Epithelial cell of esophagus (primary cell): Measurements from ENCODE around the gene NDST1.

Experiments
- DNase-seq: peaks from one replicate; pipeline ENCODE4 v3.0.0; 2010; ENCODE audit warnings: low read depth
- H3K4me3 ChIP-seq: 2 replicates; pipeline ENCODE4 v1.5.1; 2011; ENCODE audit warnings: mild to moderate bottlenecking, low read length, control low read depth
- TF ChIP-seq, protein P1 (sequence below): IDR thresholded peaks from 2 replicates; pipeline ENCODE4 v1.5.1; 2011; ENCODE audit warnings: low read depth, mild to moderate bottlenecking, low read length, control low read depth, inconsistent platforms; ENCODE audit not compliant: insufficient read depth; ENCODE audit errors: missing control alignments

Gene NDST1

DNA sequence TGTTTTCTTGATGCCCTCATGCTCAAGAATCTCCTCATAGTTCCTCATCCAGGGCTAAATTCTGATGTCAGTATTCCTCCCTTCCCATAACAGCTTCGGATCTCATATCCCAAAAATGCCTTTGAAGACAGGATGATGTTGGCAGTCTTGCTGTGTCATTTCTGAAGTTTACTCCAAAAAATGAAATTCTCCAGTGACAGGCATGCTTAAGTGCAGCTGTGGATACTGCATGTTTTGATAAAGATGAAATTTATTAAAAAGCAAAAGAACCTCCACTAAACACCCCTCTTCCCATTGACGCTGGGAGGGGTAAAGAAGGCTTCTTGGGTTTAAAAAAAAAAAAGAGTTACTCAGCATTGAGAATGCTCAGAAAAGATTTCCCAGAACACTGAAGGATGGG lies 43.1 kb downstream of the NDST1 start:
- TF ChIP-seq, protein P1, sequence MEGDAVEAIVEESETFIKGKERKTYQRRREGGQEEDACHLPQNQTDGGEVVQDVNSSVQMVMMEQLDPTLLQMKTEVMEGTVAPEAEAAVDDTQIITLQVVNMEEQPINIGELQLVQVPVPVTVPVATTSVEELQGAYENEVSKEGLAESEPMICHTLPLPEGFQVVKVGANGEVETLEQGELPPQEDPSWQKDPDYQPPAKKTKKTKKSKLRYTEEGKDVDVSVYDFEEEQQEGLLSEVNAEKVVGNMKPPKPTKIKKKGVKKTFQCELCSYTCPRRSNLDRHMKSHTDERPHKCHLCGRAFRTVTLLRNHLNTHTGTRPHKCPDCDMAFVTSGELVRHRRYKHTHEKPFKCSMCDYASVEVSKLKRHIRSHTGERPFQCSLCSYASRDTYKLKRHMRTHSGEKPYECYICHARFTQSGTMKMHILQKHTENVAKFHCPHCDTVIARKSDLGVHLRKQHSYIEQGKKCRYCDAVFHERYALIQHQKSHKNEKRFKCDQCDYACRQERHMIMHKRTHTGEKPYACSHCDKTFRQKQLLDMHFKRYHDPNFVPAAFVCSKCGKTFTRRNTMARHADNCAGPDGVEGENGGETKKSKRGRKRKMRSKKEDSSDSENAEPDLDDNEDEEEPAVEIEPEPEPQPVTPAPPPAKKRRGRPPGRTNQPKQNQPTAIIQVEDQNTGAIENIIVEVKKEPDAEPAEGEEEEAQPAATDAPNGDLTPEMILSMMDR = no peak
- DNase-seq = no peak
- no peak overlapping the region for H3K4me3 ChIP-seq

DNA sequence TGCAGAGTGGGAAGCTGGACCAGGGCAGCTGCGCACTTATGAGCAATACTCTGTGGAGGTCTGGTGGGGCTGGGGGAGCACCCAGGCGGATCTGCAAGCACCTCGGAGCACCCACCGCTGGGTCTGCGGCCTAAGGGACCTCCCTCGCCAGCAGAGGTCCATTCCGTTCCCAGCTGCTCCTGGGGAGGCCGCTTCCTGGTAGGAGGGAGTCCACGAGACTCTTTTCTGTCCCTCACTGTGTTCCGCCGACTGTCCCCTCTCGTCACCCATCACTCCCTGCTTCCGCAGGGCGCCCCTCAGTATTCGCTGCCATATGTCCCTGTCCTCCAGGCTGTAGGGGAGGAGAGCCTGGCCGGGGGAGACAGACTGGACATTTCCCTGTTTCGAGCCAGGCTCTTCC lies 45.5 kb downstream of the NDST1 start:
- TF ChIP-seq, protein P1 = no peak
- DNase-seq = no peak
- H3K4me3 ChIP-seq = no peak overlapping the region

DNA sequence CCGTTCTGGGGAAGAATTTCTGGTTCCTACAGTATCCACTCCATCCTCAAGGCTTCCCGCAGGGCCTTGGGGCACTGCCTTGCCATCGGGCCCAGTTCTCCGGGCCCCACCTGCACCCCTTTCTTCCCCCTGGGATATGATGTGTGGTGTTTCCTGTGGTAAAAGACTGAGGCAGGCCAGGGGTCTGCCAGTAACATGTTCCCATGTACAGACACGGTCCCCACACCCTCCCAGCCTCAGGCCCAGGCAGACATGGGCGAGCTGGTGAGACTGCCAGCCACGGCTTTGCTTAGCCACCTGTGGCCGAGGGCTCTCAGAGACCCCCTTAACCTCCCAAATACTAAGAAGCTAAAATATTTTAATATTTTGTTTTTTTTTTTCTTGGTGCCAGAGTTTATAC lies 46.0 kb downstream of the NDST1 start:
- no peak for DNase-seq
- no peak overlapping the region for H3K4me3 ChIP-seq
- TF ChIP-seq, protein P1 = no peak

DNA sequence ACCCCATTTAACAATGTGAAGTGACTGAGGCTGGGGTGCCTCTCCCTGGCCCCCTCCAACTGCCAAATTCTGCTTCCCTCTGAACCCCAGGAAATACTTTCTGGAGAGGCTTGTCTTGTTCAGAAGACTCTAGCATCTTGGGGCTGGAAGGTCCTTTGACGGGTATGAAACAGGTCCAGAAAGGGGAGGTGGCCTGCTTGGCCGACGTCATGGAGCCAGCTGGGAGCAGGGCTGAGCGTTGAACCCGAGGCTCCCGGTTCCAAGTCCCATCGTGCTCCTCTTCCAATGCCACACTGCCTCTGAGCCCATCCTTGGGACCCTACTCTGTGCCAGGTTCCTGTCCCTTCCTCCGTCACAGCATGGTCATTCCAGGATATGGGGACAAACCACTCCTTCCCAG lies 46.9 kb downstream of the NDST1 start:
- no peak for DNase-seq
- H3K4me3 ChIP-seq = no peak overlapping the region
- TF ChIP-seq, protein P1 = no peak

DNA sequence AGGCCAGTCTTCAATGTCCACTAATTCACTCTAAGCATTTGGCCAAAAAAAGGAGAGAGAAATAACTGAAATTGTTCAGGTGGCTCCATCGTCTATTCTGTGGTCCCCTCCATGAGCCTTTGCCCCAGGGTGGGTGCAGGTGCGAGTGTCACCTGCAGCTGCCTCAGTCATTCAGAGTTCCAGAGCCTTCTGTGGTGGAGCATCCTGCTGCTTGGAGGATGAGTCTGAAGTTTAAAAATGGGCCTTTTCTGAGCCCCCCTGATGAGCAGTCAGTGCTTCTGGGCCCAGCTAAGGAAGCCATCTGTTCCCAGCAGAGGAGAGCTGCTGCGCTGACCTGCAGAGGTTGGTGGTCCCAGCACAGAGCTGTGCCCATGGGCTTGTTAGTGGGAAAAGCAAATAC lies 48.2 kb downstream of the NDST1 start:
- H3K4me3 ChIP-seq = no peak overlapping the region
- TF ChIP-seq, protein P1 = no peak
- DNase-seq = no peak

DNA sequence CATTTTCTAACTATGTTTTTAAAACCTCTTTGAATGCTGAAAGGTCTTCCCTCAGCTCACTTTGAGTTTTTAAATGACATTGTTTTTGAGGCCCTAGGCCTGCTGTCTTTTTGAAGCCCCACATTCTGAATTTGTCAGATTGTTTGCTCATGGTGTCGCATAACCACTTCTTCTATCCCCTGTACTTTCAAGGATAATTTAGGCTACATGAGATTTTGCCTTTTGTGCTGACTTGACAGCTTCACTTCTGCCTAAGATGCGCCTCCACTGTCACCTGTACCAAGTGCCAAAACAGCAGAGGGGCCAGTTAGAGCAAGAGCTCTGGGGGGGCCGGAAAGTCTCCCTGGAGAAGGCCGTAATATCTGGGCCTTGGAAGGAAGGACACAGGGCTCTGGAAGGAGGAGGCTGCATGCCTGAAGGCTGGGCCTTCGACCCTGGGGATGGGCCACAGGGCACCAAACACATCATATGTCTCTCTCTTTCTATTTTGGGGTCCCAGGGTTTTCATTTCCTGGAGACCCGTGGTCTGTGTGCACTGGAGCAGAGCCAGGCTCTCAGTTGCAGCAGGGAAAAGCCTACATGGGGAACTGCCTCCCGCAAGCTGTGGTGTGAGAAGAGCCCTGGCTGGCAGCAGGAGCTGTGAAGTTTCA lies 49.1 kb downstream of the NDST1 start:
- TF ChIP-seq, protein P1 = no peak
- H3K4me3 ChIP-seq = no peak overlapping the region
- no peak for DNase-seq

DNA sequence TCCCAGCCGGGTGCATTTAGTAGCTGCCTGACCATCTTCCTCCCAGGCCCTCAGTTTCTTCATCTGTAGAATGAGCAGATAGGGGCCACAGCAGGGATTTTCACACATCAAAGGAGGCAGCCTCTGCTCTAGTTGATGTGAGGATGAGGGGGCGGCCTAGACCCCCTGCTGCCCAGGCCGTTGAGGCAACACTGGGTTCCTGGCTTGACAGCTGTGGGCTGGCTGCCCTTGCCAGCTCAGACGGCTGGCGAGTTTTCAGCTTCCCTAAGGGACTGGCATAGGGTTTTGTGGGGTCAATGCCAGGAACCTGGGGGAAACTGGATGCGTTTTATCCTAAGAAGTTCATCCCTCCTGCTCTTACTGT lies 49.6 kb downstream of the NDST1 start:
- DNase-seq = no peak

More for the DNA sequence above, 49.6 kb downstream of the NDST1 start:
- no peak overlapping the region for H3K4me3 ChIP-seq
- TF ChIP-seq, protein P1 = no peak
